ENCODE measurements around the gene RAD50. TPM values are rescaled to one million over a fixed set of nuclear protein-coding genes. Genes with fewer than 3 reads are reported as not detected.

Gene RAD50
- polyA plus RNA-seq, 1 of the 3 experiments (the other 2 are of a cell fraction) = 20.0 TPM

GRCh38 chr5:132540149-132540548 is 16.6 kb upstream of the RAD50 start:
- no peak for DNase-seq
- Histone ChIP-seq H3F3A (replicated peaks; ENCODE audit: insufficient read depth) (no peaks in the 10 kb centered on the region), H3K79me2 (ENCODE audit: insufficient read depth) (no peaks in the 10 kb centered on the region), H3K27me3 (ENCODE audit: insufficient read depth) (no peaks in the 10 kb centered on the region; the same call in 1 of the 2 replicates), H2AFZ (ENCODE audit: low read depth) (no peak overlapping the region), H3K4me2 (no peak overlapping the region), H3K4me1 (ENCODE audit: control insufficient read depth in 1 of 2, insufficient read depth in 2 of 2, low read depth in 1 of 2, low read length in 1 of 2) (peaks cover 0 to 3% of the 10 kb centered on the region in 2 experiments; a peak in 1 of 4 replicates), H4K20me1 (ENCODE audit: insufficient read depth) (no peaks in the 10 kb centered on the region), H3K4me3 (ENCODE audit: low read depth in 2 of 2, low read length in 1 of 2) (no peak overlapping the region), H3K27ac (ENCODE audit: low read depth in 2 of 2, low read length in 1 of 2) (no peak overlapping the region), H3K9me2 (no peaks in the 10 kb centered on the region), H3K36me3 (replicated peaks in 1 of 2; ENCODE audit: control insufficient read depth in 1 of 2, insufficient read depth in 2 of 2, low read length in 1 of 2) (no peaks in the 10 kb centered on the region), H3K9ac (no peak overlapping the region), H3K9me3 (no peaks in the 10 kb centered on the region)
- ChIA-PET CTCF (interaction anchor here (6.8 kb wide), 1 partner anchor 14 kb away, joined by 45 read pairs; no protein-coding TSS in a partner anchor), POLR2A (no interaction called here)
- WGBS (ENCODE audit: low lambda C conversion rate) = 75% methylated on average over 5 of the region's 5 CpGs
- TF ChIP-seq ZBTB33 (IDR thresholded peaks at IDR 0.05; ENCODE audit: borderline replicate concordance, low read depth) (no peak), USF2 (IDR thresholded peaks at IDR 0.05; ENCODE audit: borderline replicate concordance, low read depth, low read length) (no peak), NFIC (IDR thresholded peaks at IDR 0.05; ENCODE audit: borderline replicate concordance) (no peak)

- no peak overlapping the region for H3K4me2 ChIP-seq
- H3K27ac ChIP-seq (ENCODE audit: low read depth in 2 of 2, low read length in 1 of 2) = no peak overlapping the region
- WGBS (ENCODE audit: low lambda C conversion rate) = 85% methylated on average over 4 of the region's 4 CpGs
- H4K20me1 ChIP-seq (ENCODE audit: insufficient read depth) = no peaks in the 10 kb centered on the region
- peaks cover 0 to 3% of the 10 kb centered on the region in 2 experiments; a peak in 1 of 4 replicates for H3K4me1 ChIP-seq (ENCODE audit: control insufficient read depth in 1 of 2, insufficient read depth in 2 of 2, low read depth in 1 of 2, low read length in 1 of 2)
- CTCF ChIA-PET = interaction anchor here (6.8 kb wide), 1 partner anchor 14 kb away, joined by 45 read pairs; no protein-coding TSS in a partner anchor
- no peak for TF ChIP-seq TCF12 (IDR thresholded peaks at IDR 0.05)
- TF ChIP-seq, protein P1, sequence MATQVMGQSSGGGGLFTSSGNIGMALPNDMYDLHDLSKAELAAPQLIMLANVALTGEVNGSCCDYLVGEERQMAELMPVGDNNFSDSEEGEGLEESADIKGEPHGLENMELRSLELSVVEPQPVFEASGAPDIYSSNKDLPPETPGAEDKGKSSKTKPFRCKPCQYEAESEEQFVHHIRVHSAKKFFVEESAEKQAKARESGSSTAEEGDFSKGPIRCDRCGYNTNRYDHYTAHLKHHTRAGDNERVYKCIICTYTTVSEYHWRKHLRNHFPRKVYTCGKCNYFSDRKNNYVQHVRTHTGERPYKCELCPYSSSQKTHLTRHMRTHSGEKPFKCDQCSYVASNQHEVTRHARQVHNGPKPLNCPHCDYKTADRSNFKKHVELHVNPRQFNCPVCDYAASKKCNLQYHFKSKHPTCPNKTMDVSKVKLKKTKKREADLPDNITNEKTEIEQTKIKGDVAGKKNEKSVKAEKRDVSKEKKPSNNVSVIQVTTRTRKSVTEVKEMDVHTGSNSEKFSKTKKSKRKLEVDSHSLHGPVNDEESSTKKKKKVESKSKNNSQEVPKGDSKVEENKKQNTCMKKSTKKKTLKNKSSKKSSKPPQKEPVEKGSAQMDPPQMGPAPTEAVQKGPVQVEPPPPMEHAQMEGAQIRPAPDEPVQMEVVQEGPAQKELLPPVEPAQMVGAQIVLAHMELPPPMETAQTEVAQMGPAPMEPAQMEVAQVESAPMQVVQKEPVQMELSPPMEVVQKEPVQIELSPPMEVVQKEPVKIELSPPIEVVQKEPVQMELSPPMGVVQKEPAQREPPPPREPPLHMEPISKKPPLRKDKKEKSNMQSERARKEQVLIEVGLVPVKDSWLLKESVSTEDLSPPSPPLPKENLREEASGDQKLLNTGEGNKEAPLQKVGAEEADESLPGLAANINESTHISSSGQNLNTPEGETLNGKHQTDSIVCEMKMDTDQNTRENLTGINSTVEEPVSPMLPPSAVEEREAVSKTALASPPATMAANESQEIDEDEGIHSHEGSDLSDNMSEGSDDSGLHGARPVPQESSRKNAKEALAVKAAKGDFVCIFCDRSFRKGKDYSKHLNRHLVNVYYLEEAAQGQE (IDR thresholded peaks at IDR 0.05; ENCODE audit: low read depth, low read length) = no peak
- TF ChIP-seq MXI1 (IDR thresholded peaks at IDR 0.05; ENCODE audit: low read depth, low read length) = no peak
- no peak for TF ChIP-seq CHD2 (IDR thresholded peaks at IDR 0.05; ENCODE audit: low read length, partially characterized antibody)
- TF ChIP-seq YY1 (IDR thresholded peaks at IDR 0.05; ENCODE audit: low read depth) = no peak
- no peak for TF ChIP-seq FOSL2 (IDR thresholded peaks at IDR 0.05; ENCODE audit: borderline replicate concordance, low read depth)
- TF ChIP-seq FOXM1 (IDR thresholded peaks at IDR 0.05; ENCODE audit: low read depth) = no peak
- TF ChIP-seq USF2 (IDR thresholded peaks at IDR 0.05; ENCODE audit: borderline replicate concordance, low read depth, low read length) = no peak
- TF ChIP-seq POLR2AphosphoS5 (IDR thresholded peaks at IDR 0.05; ENCODE audit: low read depth, low read length) = no peak
- TF ChIP-seq RAD21 (IDR thresholded peaks at IDR 0.05; ENCODE audit: low read length) = no peak
- TF ChIP-seq JUND (IDR thresholded peaks at IDR 0.05) = no peak
- no peak overlapping the region for H2AFZ ChIP-seq (ENCODE audit: low read depth)
- no peaks in the 10 kb centered on the region; the same call in 1 of the 2 replicates for H3K27me3 ChIP-seq (ENCODE audit: insufficient read depth)
- DNase-seq = no peak
- no peaks in the 10 kb centered on the region for H3K9me2 ChIP-seq
- POLR2A ChIA-PET = no interaction called here
- no peaks in the 10 kb centered on the region for H3K9me3 ChIP-seq
- H3K4me3 ChIP-seq (ENCODE audit: low read depth in 2 of 2, low read length in 1 of 2) = no peak overlapping the region
- no peaks in the 10 kb centered on the region for H3F3A ChIP-seq (replicated peaks; ENCODE audit: insufficient read depth)
- H3K36me3 ChIP-seq (replicated peaks in 1 of 2; ENCODE audit: control insufficient read depth in 1 of 2, insufficient read depth in 2 of 2, low read length in 1 of 2) = no peaks in the 10 kb centered on the region
- H3K79me2 ChIP-seq (ENCODE audit: insufficient read depth) = no peaks in the 10 kb centered on the region
- H3K9ac ChIP-seq = no peak overlapping the region
These were observed 16.0 kb upstream of the RAD50 start for GRCh38 chr5:132540764-132541163.
